Karpas-422 (cell line): Measurements from ENCODE around the gene DHX16. TPM values are rescaled to one million over a fixed set of nuclear protein-coding genes. Genes with fewer than 3 reads are reported as not detected.
"Not testable (repeated sequence)": the region's sequence is repeated elsewhere in the genome, so short reads cannot be mapped to it uniquely, and the experiment has no call there.

ENCODE experiments used
- DNase-seq: peaks from one replicate; pipeline ENCODE4 v3.0.0-alpha.2; 2015
- H2AFZ ChIP-seq: fragments of 200-600 bp; sonication (generic); 2 replicates; pipeline ENCODE4 v1.6.1; 2014; ENCODE audit warnings: antibody characterized with exemption, low read length, mixed read lengths
- H3K27ac ChIP-seq: fragments of 200-600 bp; sonication (generic); 2 replicates; pipeline ENCODE4 v1.5.1; 2014; ENCODE audit warnings: mild to moderate bottlenecking, low read length, moderate library complexity
- H3K27me3 ChIP-seq: fragments of 200-600 bp; sonication (generic); 2 replicates; pipeline ENCODE4 v1.6.1; 2014; ENCODE audit warnings: low read length, mixed read lengths
- H3K36me3 ChIP-seq: fragments of 200-600 bp; sonication (generic); 2 replicates; pipeline ENCODE4 v1.6.1; 2014; ENCODE audit warnings: low read length, mixed read lengths; ENCODE audit not compliant: insufficient read depth
- H3K4me1 ChIP-seq: fragments of 200-600 bp; sonication (generic); 2 replicates; pipeline ENCODE4 v1.6.1; 2014; ENCODE audit warnings: mild to moderate bottlenecking, low read length, mixed read lengths
- H3K4me2 ChIP-seq: fragments of 200-600 bp; sonication (generic); 2 replicates; pipeline ENCODE4 v1.6.1; 2014; ENCODE audit warnings: low read length, low read depth, mild to moderate bottlenecking; ENCODE audit not compliant: poor library complexity, severe bottlenecking
- H3K4me3 ChIP-seq: fragments of 200-600 bp; sonication (generic); 2 replicates; pipeline ENCODE4 v1.5.1; 2014; ENCODE audit warnings: mild to moderate bottlenecking, antibody characterized with exemption, low read length, mixed read lengths
- H3K79me2 ChIP-seq: fragments of 200-600 bp; sonication (generic); 2 replicates; pipeline ENCODE4 v1.6.1; 2014; ENCODE audit warnings: mild to moderate bottlenecking, low read length, mixed read lengths
- H3K9ac ChIP-seq: fragments of 200-600 bp; sonication (generic); 2 replicates; pipeline ENCODE4 v1.6.0; 2014; ENCODE audit warnings: low read length
- H3K9me2 ChIP-seq: fragments of 200-600 bp; sonication (generic), shearing (Covaris generic); replicated peaks from 2 replicates; pipeline ENCODE4 v1.6.0; 2014; ENCODE audit warnings: mild to moderate bottlenecking, low read length, moderate library complexity; ENCODE audit not compliant: insufficient read depth
- H3K9me3 ChIP-seq: fragments of 300-700, 200-600 bp; sonication (generic); 2 replicates; pipeline ENCODE4 v1.6.1; 2014; ENCODE audit warnings: low read length, mixed read lengths
- H4K20me1 ChIP-seq: fragments of 200-600 bp; sonication (generic); 2 replicates; pipeline ENCODE4 v1.6.1; 2014; ENCODE audit warnings: mild to moderate bottlenecking, antibody characterized with exemption, low read length, low read depth; ENCODE audit not compliant: insufficient read depth
- total RNA-seq: library from RNA; depleted of rRNA; stranded (reverse); fragments of >200 nt; shearing (Covaris generic); gene quantifications from 2 replicates; pipeline ENCODE4 v1.2.3, GENCODE V29; 2014; ENCODE audit warnings: low replicate concordance; rRNA removed

The DHX16 gene
- 26.5 and 36.1 TPM in 2 replicates for total RNA-seq

DNA sequence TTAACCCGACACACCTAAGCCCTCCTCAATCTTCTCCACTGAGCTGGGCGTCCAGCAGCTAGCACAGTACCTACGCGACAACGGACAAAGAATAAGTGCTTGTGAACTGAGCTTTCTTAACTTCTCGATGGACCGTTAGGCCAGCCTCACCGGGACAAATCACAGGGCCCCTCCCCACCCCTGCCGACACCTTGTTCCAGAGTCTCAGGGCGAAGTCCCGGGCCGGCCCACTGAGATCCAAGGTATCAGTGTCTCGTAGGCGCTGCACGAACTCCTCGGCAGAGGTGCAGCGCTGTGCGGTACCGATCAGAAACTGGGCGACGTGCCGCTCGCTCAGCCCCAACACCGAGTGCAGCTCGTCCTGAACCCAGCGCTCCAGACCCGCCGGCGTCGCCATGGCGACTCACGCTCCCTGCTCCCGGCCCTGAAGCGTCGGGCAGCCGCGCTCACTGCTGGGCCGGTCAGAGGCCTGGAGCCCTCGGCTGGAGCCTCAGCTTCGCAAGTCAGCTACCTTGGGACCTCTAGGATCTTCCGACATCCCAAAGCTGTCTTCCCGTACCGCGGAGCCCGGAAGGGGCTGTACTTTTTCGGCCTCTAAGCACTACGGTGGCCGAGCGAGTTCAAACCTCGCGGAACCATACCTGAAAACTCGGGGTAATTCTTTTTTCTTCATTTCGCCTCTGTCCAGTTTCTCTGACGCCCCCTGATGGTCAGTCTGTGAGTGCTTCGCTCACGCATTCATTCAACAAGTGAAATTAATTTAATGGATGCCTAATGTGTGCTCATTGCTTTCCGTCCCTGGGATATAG, at the start of gene DHX16:
TSS of gene DHX16 (minus strand) at position 562 of the 809 bp plus-strand sequence. CDS start at position 397, 165 bp downstream.
- peak within 1 kb of the TSS; percentile 24 for H3K27ac ChIP-seq

DNA sequence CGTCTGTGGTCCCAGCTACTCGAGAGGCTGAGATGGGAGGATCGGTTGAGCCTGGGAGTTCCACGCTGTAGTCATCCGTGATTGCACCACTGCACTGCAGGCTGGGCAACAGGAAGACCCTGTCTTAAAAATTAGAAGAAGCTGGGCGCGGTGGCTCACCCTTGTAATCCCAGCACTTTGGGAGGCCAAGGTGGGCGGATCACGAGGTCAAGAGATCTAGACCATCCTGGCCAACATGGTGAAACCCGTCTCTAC, 49.1 kb upstream of the DHX16 start:
- peaks cover 48% of the 10 kb centered on the region for H3K79me2 ChIP-seq
- H2AFZ ChIP-seq, H3K9me3 ChIP-seq, H3K27me3 ChIP-seq, H3K9me2 ChIP-seq: not testable (repeated sequence)
- peak overlapping the region; percentile 99 for H3K27ac ChIP-seq
- peaks cover 30% of the 10 kb centered on the region for H3K36me3 ChIP-seq
- H3K4me3 ChIP-seq, result peak overlapping the region; percentile 98
- peak; percentile 51 for DNase-seq
- peaks cover 33% of the 10 kb centered on the region for H3K4me1 ChIP-seq
- peaks cover 27% of the 10 kb centered on the region for H4K20me1 ChIP-seq
- peak overlapping the region; percentile 93 for H3K4me2 ChIP-seq
- H3K9ac ChIP-seq, result peak overlapping the region; percentile 96

More for the DNA sequence above, at the start of gene DHX16:
- Histone ChIP-seq H3K9me2 (no peaks in the 10 kb centered on the region), H3K36me3 (peaks cover 17% of the 10 kb centered on the region), H3K9me3 (no peaks in the 10 kb centered on the region), H3K9ac (peak within 1 kb of the TSS; percentile 94), H4K20me1 (peaks cover 5% of the 10 kb centered on the region; the same call in 1 of the 2 replicates), H2AFZ (peak within 1 kb of the TSS; percentile 77), H3K27me3 (no peaks in the 10 kb centered on the region), H3K4me1 (peaks cover 16% of the 10 kb centered on the region), H3K79me2 (peaks cover 24% of the 10 kb centered on the region), H3K4me3 (peak within 1 kb of the TSS; percentile 99), H3K4me2 (peak within 1 kb of the TSS; percentile 81)
- DNase-seq, result peak; percentile 98

DNA sequence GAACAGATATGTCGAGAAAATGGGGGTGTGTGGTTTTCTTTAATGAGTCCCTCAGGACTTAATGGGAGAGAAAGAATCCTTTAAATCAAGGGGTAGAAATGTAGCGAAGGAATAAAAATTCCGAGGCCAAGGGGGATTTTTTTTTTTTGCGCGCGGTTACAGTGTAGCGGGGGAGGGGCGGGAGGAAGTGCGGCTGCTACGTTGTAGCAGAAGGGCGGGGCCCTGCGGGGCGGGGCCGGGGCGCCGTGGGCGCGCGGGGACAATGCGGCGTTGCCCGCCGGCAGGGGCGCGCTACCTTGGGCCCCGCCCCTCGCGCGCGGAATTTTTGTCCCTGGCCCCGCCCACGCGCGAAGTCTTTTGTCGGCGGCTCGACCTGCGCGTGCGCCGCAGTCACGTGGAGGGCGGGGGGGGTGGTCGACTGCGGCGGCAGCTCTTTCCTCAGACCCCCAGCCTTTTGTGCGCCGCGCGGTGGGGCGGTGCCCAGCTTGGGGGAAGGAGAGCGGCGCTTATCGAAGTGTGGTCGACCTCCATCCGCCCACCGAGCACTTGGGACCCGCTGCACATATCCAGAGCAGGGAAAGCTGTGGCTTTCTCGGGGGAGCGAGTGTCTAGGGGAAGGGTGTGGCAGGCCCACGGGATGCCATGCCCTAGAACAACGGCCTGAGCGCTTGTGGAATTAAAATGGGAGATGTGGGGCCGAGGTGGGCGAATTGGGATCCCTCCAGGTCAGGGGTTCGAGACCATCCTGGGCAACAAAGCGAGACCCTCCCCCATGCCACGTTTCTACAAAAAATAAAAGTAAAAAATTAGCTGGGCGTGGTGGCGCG, 48.6 kb upstream of the DHX16 start:
- Histone ChIP-seq H3K79me2 (peaks cover 53% of the 10 kb centered on the region), H2AFZ (no peak overlapping the region)

DNA sequence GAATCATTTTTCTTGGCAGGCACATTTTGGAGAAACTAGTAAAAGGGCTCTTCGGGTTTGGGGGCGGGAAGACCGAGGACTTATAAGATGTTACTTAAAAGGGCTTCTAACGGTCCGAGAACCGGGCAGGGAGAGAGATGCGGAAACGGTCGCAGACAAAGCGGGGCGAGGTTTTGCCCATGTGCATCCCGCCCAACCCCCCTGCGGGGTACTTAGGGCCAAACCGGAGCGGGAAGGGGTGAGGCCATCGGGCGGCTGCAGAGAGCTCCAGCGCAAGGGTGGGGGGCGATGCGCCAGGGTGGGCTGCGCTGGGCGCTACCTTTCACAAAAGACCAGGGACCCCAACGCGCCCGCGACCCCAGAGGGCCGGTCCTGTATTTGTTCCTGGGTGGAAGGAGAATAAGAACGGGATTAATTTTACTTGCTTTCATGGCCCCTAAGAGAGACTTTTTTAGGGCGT, 48.0 kb upstream of the DHX16 start:
- H3K9ac ChIP-seq, result peak overlapping the region; percentile 96
- H3K27ac ChIP-seq, result peak overlapping the region; percentile 99
- H3K4me2 ChIP-seq, result peak overlapping the region; percentile 95
- no peaks in the 10 kb centered on the region for H3K9me3 ChIP-seq
- H3K4me1 ChIP-seq, result peaks cover 43% of the 10 kb centered on the region
- H3K36me3 ChIP-seq, result peaks cover 30% of the 10 kb centered on the region
- peaks cover 27% of the 10 kb centered on the region for H4K20me1 ChIP-seq
- H3K4me3 ChIP-seq, result peak overlapping the region; percentile 98
- no peaks in the 10 kb centered on the region for H3K9me2 ChIP-seq
- no peak overlapping the region for H2AFZ ChIP-seq
- no peaks in the 10 kb centered on the region for H3K27me3 ChIP-seq
- peaks cover 60% of the 10 kb centered on the region for H3K79me2 ChIP-seq
- DNase-seq, result peak; percentile 94

More for the DNA sequence above, 48.6 kb upstream of the DHX16 start:
- Histone ChIP-seq H3K9me2 (no peaks in the 10 kb centered on the region), H4K20me1 (peaks cover 27% of the 10 kb centered on the region), H3K9me3 (no peaks in the 10 kb centered on the region), H3K4me1 (peaks cover 37% of the 10 kb centered on the region), H3K36me3 (peaks cover 30% of the 10 kb centered on the region), H3K27me3 (no peaks in the 10 kb centered on the region), H3K4me2 (peak overlapping the region; percentile 95), H3K27ac (peak overlapping the region; percentile 99), H3K9ac (peak overlapping the region; percentile 96), H3K4me3 (peak overlapping the region; percentile 98)
- peak; percentile 97 for DNase-seq

DNA sequence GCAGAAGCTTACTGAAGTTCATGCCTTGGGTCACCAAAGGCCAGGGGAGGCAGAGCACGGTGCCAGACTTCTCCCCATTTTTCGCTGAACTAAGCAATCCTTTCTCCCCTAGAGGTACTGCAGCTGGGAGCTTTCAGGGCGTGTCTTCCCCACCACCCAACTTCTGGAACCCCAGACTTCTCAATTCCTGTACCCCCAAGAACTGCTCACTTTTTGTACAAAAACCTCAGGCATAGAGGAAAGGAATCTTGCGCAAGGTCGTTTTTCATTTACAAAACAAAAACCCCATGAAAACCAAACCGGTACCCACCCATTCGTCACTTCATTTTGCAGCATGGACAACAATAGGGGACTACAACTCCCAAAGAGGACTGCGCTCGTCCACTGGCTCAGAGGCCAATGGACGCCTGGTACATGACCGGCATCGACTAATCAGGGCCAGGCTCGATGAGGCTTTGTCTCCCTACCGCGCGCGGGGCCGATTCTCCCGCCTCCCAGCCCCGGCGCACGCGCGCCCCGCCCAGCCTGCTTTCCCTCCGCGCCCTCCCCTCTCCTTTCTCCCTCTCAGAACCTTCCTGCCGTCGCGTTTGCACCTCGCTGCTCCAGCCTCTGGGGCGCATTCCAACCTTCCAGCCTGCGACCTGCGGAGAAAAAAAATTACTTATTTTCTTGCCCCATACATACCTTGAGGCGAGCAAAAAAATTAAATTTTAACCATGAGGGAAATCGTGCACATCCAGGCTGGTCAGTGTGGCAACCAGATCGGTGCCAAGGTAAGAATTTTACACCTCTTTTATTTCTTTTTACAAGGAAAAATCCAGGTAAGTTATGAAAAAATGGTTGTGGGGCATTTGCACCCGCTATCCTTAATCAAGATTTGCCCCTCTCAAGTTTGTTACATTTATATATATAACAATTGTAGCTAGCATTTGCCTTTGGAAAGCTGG, 47.3 kb upstream of the DHX16 start, which contains the start of gene TUBB:
TSS of gene TUBB (plus strand) at position 562 of the 947 bp plus-strand sequence. CDS start at position 717, 155 bp downstream.
- H3K27me3 ChIP-seq, result no peaks in the 10 kb centered on the region
- no peaks in the 10 kb centered on the region for H3K9me2 ChIP-seq
- peaks cover 43% of the 10 kb centered on the region for H3K4me1 ChIP-seq
- peak; percentile 98 for DNase-seq
- peaks cover 60% of the 10 kb centered on the region for H3K79me2 ChIP-seq
- no peak within 1 kb of the TSS for H2AFZ ChIP-seq
- peak within 1 kb of the TSS; percentile 95 for H3K4me2 ChIP-seq
- H3K27ac ChIP-seq, result peak within 1 kb of the TSS; percentile 99
- H3K36me3 ChIP-seq, result peaks cover 28% of the 10 kb centered on the region
- peak within 1 kb of the TSS; percentile 98 for H3K4me3 ChIP-seq
- peak within 1 kb of the TSS; percentile 96 for H3K9ac ChIP-seq
- no peaks in the 10 kb centered on the region for H3K9me3 ChIP-seq
- peaks cover 27% of the 10 kb centered on the region for H4K20me1 ChIP-seq

DNA sequence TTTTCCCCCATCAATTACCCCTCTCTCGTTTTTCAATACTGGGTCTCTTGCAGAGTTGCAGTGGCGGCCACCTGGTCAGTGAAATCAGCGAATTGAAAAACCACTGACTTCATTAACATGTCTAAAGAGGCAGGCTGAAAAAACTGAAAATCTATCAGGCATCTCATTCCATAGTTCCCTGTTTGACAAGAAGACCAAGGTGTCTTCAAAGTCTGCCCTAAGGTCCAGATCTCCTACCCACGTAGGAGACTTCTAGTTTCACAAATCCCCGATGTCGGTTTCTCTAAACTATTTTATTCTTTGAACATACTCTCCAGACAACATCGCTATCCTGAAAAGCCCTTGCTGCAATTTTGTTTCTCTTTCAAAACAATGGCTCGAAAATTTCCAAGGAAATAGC, 46.5 kb upstream of the DHX16 start:
- H3K27me3 ChIP-seq, result no peaks in the 10 kb centered on the region
- peaks cover 43% of the 10 kb centered on the region for H3K4me1 ChIP-seq
- peaks cover 24% of the 10 kb centered on the region for H3K36me3 ChIP-seq
- DNase-seq, result peak; percentile 75
- peak overlapping the region; percentile 89 for H3K9ac ChIP-seq
- no peaks in the 10 kb centered on the region for H3K9me2 ChIP-seq
- H3K79me2 ChIP-seq, result peaks cover 60% of the 10 kb centered on the region
- H3K4me3 ChIP-seq, result peak overlapping the region; percentile 98
- no peaks in the 10 kb centered on the region for H3K9me3 ChIP-seq
- peak overlapping the region; percentile 95 for H3K4me2 ChIP-seq
- no peak overlapping the region for H2AFZ ChIP-seq
- H3K27ac ChIP-seq, result peak overlapping the region; percentile 99
- peaks cover 27% of the 10 kb centered on the region for H4K20me1 ChIP-seq

DNA sequence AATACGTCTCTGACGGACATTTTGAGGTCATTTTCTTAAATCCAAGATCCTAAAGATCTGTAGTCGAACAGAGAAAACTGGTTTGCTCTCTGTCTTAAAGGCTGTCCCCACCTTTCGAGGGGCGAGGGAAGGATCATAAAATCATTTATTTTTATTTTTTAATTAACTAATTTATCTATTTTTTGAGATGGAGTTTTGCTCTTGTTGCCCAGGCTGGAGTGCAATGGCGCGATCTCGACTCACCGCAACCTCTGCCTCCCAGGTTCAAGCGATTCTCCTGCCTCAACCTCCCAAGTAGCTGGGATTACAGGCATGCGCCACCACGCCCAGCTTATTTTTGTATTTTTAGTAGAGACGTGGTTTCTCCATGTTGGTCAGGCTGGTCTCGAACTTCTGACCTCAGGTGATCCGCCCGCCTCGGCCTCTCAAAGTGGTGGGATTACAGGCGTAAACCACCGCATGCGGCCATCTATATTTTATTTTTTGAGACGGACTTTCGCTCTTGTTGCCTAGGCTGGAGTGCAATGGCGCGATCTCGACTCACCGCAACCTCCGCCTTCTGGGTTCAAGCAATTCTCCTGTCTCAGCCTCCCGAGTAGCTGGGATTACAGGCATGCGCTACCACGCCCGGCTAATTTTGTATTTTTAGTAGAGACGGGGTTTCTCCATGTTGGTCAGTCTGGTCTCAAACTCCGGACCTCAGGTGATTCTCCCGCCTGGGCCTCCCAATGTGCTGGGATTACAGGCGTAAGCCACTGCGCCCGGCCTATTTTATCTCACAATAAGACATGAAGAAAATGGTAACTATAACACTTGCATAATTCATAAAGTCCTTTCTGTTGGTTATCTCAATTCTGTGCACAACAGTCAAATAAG, 45.3 kb upstream of the DHX16 start:
- H3K27me3 ChIP-seq, H3K9me3 ChIP-seq, H3K9me2 ChIP-seq, H2AFZ ChIP-seq: not testable (repeated sequence)
- H3K4me1 ChIP-seq, result peaks cover 41% of the 10 kb centered on the region
- peaks cover 56% of the 10 kb centered on the region for H3K79me2 ChIP-seq
- H3K4me3 ChIP-seq, result peak overlapping the region; percentile 98
- H4K20me1 ChIP-seq, result peaks cover 17% of the 10 kb centered on the region
- H3K36me3 ChIP-seq, result peaks cover 18% of the 10 kb centered on the region
- peak overlapping the region; percentile 95 for H3K4me2 ChIP-seq
- H3K27ac ChIP-seq, result peak overlapping the region; percentile 99
- peak; percentile 59 for DNase-seq
- H3K9ac ChIP-seq, result peak overlapping the region; percentile 89
